ENCODE measurements around the gene ZBTB39. TPM values are rescaled to one million over a fixed set of nuclear protein-coding genes. Genes with fewer than 3 reads are reported as not detected.
"Not testable (repeated sequence)": the region's sequence is repeated elsewhere in the genome, so short reads cannot be mapped to it uniquely, and the experiment has no call there.

ZBTB39 gene
- total RNA-seq, 3 donors from 2014 or later: 3.5 to 8.6 (median 4.6) TPM

GRCh38 chr12:57018906-57019305, 12.6 kb upstream of the ZBTB39 start:
- no peaks in the 10 kb centered on the region for H3K9me3 ChIP-seq
- H3K4me3 ChIP-seq: no peak overlapping the region
- ATAC-seq (no peak), DNase-seq (no peak)
- no peaks in the 10 kb centered on the region for H3K36me3 ChIP-seq (ENCODE audit: low read depth)
- no peak for TF ChIP-seq CTCF (IDR thresholded peaks at IDR 0.05)
- intact Hi-C loops (cut with DNase I, micrococcal nuclease): no loop called here
- peaks cover 3% of the 10 kb centered on the region for H3K4me1 ChIP-seq (ENCODE audit: low read depth)

GRCh38 chr12:57018353-57018752, 12.0 kb upstream of the ZBTB39 start:
- DNase-seq; H3K4me3 ChIP-seq; H3K4me1 ChIP-seq (ENCODE audit: low read depth); H3K9me3 ChIP-seq; intact Hi-C loops (cut with DNase I, micrococcal nuclease); H3K36me3 ChIP-seq (ENCODE audit: low read depth): not testable (repeated sequence)
- ATAC-seq: peak; percentile 36

GRCh38 chr12:57016348-57016747, 10.0 kb upstream of the ZBTB39 start, which contains the start of gene TAC3:
TSS of gene TAC3 (minus strand) at chr12:57016529. CDS start at chr12:57015797, 732 bp downstream.
- no peak for ATAC-seq
- intact Hi-C loops (cut with DNase I, micrococcal nuclease): no loop called here
- Histone ChIP-seq H3K4me3 (no peak within 1 kb of the TSS), H3K9me3 (no peaks in the 10 kb centered on the region), H3K4me1 (ENCODE audit: low read depth) (peaks cover 3% of the 10 kb centered on the region), H3K36me3 (ENCODE audit: low read depth) (no peaks in the 10 kb centered on the region)
- TF ChIP-seq CTCF (IDR thresholded peaks at IDR 0.05): no peak
- no peak for DNase-seq

- no peak for TF ChIP-seq CTCF (IDR thresholded peaks at IDR 0.05)
- Histone ChIP-seq H3K4me1 (ENCODE audit: low read depth) (no peaks in the 10 kb centered on the region), H3K4me3 (no peak overlapping the region), H3K36me3 (ENCODE audit: low read depth) (no peaks in the 10 kb centered on the region), H3K9me3 (no peaks in the 10 kb centered on the region)
- no peak for DNase-seq
- ATAC-seq: no peak
- intact Hi-C loops (cut with DNase I, micrococcal nuclease): loop anchor here in 1 of 2 donors (5.0 kb wide), 1 partner anchor 49 kb away; no protein-coding TSS in a partner anchor
Observed at GRCh38 chr12:57012600-57013465, 6.5 kb upstream of the ZBTB39 start.

GRCh38 chr12:57011438-57012424, 5.4 kb upstream of the ZBTB39 start:
- no peak for DNase-seq

More at GRCh38 chr12:57011438-57012424, 5.4 kb upstream of the ZBTB39 start:
- no peak overlapping the region for H3K4me3 ChIP-seq
- no peaks in the 10 kb centered on the region for H3K9me3 ChIP-seq
- no peak for TF ChIP-seq CTCF (IDR thresholded peaks at IDR 0.05)
- no peak for ATAC-seq
- H3K36me3 ChIP-seq (ENCODE audit: low read depth): no peaks in the 10 kb centered on the region
- peaks cover 4% of the 10 kb centered on the region for H3K4me1 ChIP-seq (ENCODE audit: low read depth)
- intact Hi-C loops (cut with DNase I, micrococcal nuclease): loop anchor here in 1 of 2 donors (5.0 kb wide), 1 partner anchor 51 kb away; no protein-coding TSS in a partner anchor

Measured in mucosa of descending colon (tissue), 3 donors.